HG03159 (cell line): Measurements from ENCODE around the gene URM1.

Source experiments
- ATAC-seq: cut with Tn5 transposase; IDR thresholded peaks from one replicate; pipeline ENCODE4 v1.9.1; 2021; ENCODE audit warnings: mild to moderate bottlenecking, moderate library complexity; ENCODE audit not compliant: unreplicated experiment

The URM1 gene

DNA sequence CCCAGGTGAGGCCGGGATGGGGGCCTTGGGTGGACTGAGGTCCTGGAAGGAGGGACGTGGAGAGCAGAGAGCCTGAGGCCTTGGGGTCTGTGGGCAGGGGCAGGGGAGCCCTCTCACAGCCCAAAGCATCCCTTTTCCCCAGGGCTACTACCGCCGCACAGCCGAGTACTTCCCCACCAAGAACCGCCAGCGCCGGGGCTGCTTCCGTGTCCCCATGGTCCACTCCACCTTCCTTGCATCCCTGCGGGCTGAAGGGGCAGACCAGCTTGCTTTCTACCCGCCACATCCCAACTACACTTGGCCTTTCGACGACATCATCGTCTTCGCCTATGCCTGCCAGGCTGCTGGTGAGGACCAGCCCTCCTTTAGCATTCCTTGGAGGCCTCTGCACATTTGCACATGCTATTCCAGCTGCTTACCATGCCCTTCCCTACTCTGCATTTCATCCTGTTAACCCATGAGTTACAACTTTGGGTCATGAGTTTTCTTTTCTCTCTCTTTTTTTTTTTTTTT is 53.1 kb downstream of the URM1 start:
- no peak for ATAC-seq

DNA sequence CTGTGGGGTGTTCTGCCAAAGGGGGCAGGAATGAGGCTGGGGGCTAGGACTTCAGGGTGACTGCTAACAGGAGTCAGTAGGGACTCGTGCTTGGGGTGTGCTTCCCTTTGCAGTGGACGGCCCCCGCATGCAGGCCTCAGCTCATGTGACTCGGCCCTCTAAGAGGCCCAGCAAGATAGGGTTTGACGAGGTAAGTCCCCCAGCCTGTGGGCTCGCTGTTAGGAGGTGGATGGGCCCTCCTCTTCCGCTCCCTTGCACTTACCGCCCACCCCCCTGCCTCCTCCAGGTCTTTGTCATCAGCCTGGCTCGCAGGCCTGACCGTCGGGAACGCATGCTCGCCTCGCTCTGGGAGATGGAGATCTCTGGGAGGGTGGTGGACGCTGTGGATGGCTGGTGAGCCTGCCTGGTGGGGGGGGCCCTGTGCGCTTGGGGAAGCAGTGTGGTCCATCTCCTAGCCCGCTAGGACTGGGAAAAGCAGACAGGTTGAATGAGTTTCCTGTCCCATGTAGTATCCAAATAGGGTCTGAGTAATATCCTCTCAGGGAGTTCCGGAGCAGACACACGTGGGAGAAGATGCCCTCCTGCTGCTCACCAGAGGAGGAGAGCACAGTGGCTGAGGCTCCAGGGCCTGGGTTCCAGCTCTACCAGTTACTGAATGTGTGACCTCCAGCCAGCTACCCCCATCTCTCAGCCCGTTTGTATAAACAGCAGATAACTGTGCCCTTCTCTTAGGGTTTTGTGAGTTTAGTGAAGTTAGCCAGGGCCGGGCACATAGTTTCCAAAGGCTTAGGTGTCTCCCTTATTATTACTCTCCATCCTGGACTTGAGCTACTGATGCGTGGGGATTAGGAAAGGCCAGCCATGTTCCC is 57.7 kb downstream of the URM1 start:
- ATAC-seq: no peak

DNA sequence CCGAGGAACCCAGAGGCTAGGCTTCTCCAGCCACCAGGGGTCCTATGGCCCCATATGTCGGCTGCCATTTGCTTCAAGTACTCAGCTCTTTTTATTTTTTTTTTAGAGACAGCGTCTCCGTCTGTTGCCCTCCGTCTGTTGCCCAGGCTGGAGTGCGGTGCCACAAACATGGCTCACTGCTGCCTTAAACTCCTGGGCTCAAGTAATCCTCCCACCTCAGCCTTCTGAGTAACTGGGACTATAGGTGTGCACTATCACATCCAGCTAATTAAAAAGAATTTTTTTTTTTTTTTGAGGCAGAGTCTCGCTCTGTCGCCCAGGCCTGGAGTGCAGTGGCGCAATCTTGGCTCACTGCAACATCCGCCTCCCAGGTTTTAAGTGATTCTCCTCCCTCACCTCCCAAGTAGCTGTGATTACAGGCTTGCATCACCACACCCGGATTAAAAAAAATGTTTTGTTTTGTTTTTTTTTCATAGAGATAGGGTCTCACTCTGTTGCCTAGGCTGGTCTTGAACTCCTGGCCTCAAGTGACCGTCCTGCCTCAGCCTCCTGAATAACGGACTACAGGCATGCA is 58.4 kb downstream of the URM1 start:
- no peak for ATAC-seq

DNA sequence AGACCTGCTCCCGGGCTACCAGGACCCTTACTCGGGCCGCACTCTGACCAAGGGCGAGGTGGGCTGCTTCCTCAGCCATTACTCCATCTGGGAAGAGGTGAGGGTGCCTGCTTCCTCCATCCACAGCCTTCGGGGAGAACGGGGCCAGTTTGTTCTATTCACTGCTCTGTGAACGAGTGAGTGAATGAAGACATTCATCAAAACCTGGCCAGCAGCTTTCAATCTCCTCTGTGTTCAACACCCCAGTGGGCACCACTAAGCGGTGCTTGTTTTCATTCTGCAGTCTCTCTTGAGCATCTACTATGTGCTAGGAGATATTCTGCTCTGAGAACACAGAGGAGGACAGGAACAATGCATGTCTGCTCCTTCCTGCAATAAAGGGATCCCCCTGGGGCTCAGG is 60.0 kb downstream of the URM1 start:
- ATAC-seq: no peak

DNA sequence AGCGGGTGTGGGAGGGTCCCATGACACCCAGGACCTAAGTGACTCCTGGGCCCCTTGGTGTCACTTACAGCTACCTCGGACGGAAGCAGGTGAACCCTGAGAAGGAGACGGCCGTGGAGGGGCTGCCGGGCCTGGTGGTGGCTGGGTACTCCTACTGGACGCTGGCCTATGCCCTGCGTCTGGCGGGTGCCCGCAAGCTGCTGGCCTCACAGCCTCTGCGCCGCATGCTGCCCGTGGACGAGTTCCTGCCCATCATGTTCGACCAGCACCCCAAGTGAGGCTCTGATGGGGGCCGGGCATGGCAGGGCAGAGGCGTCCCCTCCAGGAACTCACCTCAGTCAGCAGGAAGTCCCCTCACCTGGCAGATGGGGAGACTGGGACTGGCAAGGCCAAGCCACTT is 63.2 kb downstream of the URM1 start:
- ATAC-seq: no peak

DNA sequence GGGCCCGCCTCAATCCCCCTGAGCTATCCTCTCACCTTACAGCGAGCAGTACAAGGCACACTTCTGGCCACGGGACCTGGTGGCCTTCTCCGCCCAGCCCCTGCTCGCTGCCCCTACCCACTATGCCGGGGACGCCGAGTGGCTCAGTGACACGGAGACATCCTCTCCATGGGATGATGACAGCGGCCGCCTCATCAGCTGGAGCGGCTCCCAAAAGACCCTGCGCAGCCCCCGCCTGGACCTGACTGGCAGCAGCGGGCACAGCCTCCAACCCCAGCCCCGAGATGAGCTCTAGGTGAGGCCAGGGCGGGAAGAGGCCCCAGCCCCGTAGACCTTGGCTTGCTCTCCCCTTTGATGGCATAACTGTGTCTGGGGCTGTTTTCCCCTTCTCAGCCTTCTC is 64.4 kb downstream of the URM1 start:
- no peak for ATAC-seq

DNA sequence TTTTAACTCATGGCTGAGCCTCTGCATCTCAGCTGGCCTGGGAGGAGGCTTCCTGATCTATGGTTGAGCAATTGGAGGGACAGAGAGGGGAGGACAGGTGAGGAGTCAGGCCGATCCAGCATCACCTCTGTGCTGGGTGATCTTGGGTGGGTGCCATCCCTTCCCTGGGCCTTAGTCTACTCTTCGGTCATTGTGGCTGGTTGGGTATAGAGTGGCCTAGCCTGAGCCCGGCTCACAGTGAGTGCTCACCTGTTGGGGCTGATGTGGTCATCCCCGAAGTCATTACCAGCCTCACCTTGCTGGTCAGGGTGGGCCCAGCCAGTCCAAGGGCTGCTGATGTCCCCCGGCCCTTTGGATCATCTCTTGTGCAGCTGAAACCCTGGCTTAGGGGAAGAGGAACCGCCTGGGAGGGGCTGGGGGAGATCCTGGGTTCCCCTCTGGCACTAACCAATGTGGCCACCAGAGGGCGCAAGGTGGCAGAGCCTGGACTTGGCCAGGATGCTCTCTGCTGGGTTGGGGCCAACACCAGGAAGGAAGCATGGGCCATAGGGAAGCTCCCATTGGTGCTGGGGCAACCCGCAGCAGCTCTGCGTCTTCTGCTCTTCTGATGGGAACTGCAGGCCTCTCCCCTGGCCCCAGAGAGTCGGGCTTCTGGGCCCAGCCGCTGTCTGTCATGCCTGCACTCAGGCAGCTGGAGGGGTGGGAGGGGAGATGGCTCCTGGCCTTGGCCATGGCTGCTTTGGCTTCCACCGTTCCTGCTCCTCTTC is 67.4 kb downstream of the URM1 start:
- ATAC-seq: no peak

DNA sequence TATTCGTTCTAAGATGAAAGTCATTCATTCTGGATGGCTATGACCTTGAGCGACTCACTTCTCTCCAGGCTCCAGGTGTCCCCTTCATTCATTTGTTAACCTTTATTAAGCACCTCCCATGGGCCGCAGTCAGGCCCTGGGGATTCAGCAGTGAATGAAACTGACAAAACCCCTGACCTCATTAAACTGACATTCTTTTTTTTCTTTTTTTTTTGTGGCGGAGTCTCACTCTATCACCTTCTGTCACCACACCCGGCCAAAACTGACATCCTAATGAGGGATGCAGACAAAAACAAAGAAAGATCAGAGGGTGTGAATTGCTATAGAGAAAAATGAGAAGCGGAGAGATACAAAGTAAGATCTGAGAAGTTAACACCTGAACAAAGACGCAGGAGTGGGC is 68.1 kb downstream of the URM1 start:
- no peak for ATAC-seq
